ENCODE measurements around the gene FNIP2.

The FNIP2 gene

DNA sequence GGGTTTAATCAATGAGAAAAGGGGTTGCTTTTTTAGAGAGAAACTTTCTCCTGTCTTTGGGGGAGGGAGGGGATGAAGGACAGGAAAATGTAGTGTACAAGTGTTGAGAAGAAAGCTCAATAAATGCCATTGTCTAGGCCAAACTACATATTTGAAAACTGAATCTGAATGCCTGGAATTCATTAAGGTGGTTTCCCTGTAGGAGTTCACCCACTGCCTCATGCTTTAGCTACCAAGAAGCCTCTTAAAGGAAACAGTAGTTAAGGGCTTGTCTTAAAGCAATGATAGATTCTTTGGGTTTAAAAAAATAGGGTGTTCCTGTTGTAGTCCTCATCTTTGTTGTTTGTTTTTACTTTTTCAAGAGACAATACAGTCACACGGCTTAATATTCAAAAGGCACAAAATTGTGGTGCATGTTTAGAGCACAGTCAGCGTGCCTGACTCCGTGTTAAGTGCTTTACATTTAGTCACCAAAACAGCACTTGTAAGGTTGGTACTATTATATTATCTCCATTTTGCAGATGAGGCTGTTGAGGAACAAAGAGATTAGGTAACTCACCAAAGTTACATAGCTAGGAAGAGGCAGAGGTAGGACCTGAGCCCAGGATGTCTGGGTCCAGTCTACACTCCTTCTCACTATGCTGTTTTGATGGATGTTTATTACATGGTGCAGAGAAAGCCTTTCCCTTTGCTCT, 46.0 kb downstream of the FNIP2 start:
- peaks cover 23% of the 10 kb centered on the region for H3K4me1 ChIP-seq (ENCODE audit: control insufficient read depth, insufficient read depth, low read length, unreplicated experiment)
- H3K27ac ChIP-seq (ENCODE audit: low read depth, low read length): no peak overlapping the region
- H3K36me3 ChIP-seq (ENCODE audit: insufficient read depth, low read length): no peaks in the 10 kb centered on the region
- H2AFZ ChIP-seq (ENCODE audit: low read length, unreplicated experiment): no peak overlapping the region
- no peaks in the 10 kb centered on the region for H3K27me3 ChIP-seq (ENCODE audit: insufficient read depth, low read length)
- no peak overlapping the region for H3K4me3 ChIP-seq (ENCODE audit: low read depth, low read length)
- H3K79me2 ChIP-seq (ENCODE audit: control insufficient read depth, insufficient read depth, low read length, unreplicated experiment): peaks cover 31% of the 10 kb centered on the region

DNA sequence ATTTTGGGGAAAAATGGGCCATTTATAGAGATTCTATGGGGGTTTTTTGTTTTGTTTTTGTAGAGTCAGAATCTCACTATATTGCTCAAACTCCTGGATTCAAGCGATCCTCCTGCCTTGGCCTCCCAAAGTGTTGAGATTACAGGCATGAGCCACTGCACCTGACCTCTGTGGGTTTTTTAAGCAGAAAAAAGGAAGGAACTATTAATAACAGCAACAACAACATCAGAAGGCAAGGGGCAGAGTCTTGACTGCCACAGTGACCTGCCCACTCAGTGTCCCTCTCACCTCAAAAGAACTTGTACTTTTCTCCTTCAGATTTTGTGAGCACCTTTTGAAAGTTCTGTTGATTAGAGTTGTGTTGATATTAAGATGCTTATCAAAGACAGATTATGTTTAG, 48.1 kb downstream of the FNIP2 start:
- Histone ChIP-seq H3K79me2 (ENCODE audit: control insufficient read depth, insufficient read depth, low read length, unreplicated experiment) (peaks cover 25% of the 10 kb centered on the region), H3K27me3 (ENCODE audit: insufficient read depth, low read length) (no peaks in the 10 kb centered on the region), H3K4me3 (ENCODE audit: low read depth, low read length) (no peak overlapping the region), H2AFZ (ENCODE audit: low read length, unreplicated experiment) (no peak overlapping the region), H3K27ac (ENCODE audit: low read depth, low read length) (no peak overlapping the region), H3K4me1 (ENCODE audit: control insufficient read depth, insufficient read depth, low read length, unreplicated experiment) (peaks cover 5% of the 10 kb centered on the region), H3K36me3 (ENCODE audit: insufficient read depth, low read length) (no peaks in the 10 kb centered on the region)

DNA sequence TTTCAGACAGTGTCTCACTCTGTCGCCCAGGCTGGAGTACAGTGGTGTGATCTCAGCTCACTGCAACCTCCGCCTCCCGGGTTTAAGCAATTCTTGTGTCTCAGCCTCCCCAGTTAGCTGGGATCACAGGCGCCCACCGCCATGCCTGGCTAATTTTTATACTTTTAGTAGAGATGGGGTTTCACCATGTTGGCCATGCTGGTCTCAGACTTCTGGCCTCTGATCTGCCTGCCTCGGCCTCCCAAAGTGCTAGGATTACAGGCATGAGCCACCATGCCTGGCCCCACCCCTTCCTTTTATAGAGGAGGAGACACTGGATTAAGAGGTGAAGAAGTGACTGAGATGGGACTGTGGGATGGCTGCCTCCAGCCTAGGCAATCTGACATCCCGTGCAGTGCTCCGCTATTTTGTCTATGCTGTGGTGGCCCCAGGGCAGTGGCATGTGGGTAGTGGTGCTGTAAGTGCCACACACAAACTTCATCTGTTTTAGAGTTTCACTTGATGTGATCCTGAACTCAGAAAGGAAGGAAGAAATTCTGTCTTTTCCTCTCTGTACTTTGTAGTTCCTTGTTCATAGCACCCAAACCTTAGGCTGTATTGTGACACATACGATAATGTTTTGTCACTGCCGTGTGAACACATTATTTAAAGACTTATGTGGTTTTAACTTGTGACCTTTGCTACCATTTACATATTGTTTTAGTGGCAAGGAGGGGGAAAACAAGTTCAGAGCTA, 48.9 kb downstream of the FNIP2 start:
- Histone ChIP-seq H3K27me3 (ENCODE audit: insufficient read depth, low read length) (no peaks in the 10 kb centered on the region), H2AFZ (ENCODE audit: low read length, unreplicated experiment) (no peak overlapping the region), H3K4me1 (ENCODE audit: control insufficient read depth, insufficient read depth, low read length, unreplicated experiment) (peaks cover 3% of the 10 kb centered on the region), H3K27ac (ENCODE audit: low read depth, low read length) (no peak overlapping the region), H3K79me2 (ENCODE audit: control insufficient read depth, insufficient read depth, low read length, unreplicated experiment) (peaks cover 17% of the 10 kb centered on the region), H3K36me3 (ENCODE audit: insufficient read depth, low read length) (no peaks in the 10 kb centered on the region), H3K4me3 (ENCODE audit: low read depth, low read length) (no peak overlapping the region)

DNA sequence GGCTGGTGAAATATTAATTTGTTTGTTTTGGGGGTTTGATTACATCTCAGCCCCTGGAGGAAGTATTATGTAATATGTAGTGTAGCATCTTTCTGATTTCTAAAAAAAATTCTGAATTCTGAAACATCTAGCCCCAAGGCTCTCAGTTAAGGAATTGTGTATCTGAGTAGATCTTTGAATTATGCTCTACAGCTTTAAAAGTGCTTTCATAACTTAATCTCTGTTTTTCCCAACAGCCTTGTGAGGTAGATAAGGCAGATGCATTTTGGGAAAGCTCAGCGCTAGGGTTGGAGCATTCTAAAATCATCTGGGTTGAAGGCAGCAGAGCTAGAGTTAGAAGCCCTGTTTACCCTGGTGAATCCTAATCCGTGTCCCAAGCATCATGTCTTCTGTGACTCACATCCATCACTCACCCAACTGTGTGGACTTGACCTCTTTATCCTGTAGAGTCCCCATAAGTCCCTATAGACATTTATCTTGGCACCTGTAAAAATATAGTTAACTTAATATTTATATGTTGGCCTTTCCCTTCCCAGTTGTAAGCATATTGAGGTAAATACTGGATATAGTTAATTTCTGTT, 49.8 kb downstream of the FNIP2 start:
- Histone ChIP-seq H3K4me3 (ENCODE audit: low read depth, low read length) (no peak overlapping the region), H3K27me3 (ENCODE audit: insufficient read depth, low read length) (no peaks in the 10 kb centered on the region), H3K27ac (ENCODE audit: low read depth, low read length) (no peak overlapping the region), H3K4me1 (ENCODE audit: control insufficient read depth, insufficient read depth, low read length, unreplicated experiment) (peaks cover 3% of the 10 kb centered on the region), H2AFZ (ENCODE audit: low read length, unreplicated experiment) (no peak overlapping the region), H3K79me2 (ENCODE audit: control insufficient read depth, insufficient read depth, low read length, unreplicated experiment) (peaks cover 15% of the 10 kb centered on the region), H3K36me3 (ENCODE audit: insufficient read depth, low read length) (no peaks in the 10 kb centered on the region)

DNA sequence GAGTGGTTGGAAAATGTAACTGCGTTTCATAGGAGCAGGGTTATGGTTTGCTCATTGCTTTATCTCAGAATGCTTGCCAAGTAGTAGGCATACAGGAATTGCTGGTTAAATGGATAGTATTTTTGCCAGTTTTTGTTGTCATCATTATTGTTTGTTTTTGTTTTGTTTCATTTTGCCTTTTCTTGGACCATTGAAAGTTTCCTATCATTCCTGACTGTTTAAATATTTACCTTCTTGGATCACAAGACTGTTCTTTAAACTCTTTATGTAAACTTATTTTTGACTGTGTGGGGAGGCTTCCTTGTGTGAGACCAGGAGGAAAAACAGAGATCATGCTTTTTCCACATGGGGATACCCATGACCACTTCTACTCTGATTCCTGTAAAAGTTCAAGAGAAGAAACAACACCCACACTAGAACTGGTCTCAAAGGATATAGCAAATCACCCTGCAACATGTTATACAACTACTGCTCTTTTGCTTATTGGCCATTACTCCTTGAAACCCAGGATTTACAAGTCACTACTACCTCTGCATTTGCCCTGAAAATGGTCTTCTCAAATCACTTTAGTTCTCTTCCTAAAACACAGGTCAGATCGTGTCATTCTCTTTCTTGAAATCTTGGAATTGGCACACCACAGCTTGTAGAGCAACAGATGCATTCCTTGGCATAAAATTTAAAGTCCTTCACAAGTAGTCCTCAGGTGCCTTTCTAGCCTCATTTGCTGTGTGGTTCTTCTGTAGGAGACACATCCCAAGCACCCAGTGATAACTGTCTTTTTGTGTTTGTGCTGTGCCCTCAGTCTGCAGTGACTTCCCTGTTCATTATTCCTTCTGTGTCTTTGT, 51.3 kb downstream of the FNIP2 start:
- Histone ChIP-seq H3K36me3 (ENCODE audit: insufficient read depth, low read length) (no peaks in the 10 kb centered on the region), H3K27ac (ENCODE audit: low read depth, low read length) (no peak overlapping the region), H3K4me3 (ENCODE audit: low read depth, low read length) (no peak overlapping the region), H3K4me1 (ENCODE audit: control insufficient read depth, insufficient read depth, low read length, unreplicated experiment) (no peaks in the 10 kb centered on the region), H2AFZ (ENCODE audit: low read length, unreplicated experiment) (no peak overlapping the region), H3K27me3 (ENCODE audit: insufficient read depth, low read length) (no peaks in the 10 kb centered on the region), H3K79me2 (ENCODE audit: control insufficient read depth, insufficient read depth, low read length, unreplicated experiment) (peaks cover 16% of the 10 kb centered on the region)

DNA sequence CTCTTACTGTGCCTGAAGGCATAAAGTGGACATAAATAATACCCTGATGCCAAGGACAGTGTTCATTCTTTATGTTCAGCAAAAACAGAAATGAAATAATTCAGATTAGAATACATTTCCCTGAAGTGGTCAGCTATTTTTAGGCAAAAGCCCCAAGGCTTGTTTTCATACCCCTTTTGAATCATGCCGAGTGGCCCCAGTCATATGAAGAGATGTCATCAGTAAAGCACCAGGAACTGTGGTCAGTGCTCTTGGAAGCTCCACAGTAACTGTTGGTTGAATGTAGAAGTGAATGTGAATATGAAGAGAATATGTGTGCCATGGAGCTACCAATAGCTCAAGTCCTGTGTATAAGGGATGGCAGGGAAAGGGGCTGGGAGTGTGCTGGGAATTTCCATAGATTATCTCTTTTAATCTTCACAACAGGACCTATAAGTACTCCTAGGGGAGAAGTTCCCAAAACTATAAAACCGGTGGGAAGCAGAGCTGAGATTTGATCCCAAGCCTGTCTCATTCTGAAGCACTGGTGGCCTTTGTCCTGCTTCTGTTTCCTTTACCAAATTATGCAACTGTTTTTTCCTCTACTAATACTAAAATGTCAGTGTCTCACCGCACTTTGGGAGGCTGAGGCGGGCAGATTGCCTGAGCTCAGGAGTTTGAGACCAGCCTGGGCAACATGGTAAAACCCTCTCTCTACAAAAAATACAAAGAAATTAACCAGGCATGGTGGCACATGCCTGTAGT, 52.6 kb downstream of the FNIP2 start:
- Histone ChIP-seq H3K27me3 (ENCODE audit: insufficient read depth, low read length) (no peaks in the 10 kb centered on the region), H2AFZ (ENCODE audit: low read length, unreplicated experiment) (no peak overlapping the region), H3K36me3 (ENCODE audit: insufficient read depth, low read length) (no peaks in the 10 kb centered on the region), H3K4me3 (ENCODE audit: low read depth, low read length) (no peak overlapping the region), H3K4me1 (ENCODE audit: control insufficient read depth, insufficient read depth, low read length, unreplicated experiment) (no peaks in the 10 kb centered on the region), H3K79me2 (ENCODE audit: control insufficient read depth, insufficient read depth, low read length, unreplicated experiment) (peaks cover 15% of the 10 kb centered on the region), H3K27ac (ENCODE audit: low read depth, low read length) (no peak overlapping the region)

DNA sequence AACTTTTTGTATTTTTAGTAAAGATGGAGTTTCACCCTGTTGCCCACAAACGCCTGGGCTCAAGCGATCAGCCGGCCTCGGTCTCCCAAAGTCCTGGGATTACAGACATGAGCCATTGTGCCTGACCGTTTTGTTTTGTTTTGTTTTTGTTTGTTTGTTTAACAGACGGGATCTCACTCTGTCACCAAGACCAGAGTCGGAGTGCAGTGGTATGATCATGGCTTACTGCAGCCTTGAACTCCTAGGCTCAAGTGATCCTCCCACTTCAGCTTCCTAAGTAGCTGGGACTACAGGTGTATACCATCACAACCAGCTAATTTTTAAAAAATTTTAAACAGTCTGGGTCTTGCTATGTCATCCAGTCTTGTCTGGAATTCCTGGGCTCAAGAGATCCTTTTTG, 53.5 kb downstream of the FNIP2 start:
- Histone ChIP-seq H3K36me3 (ENCODE audit: insufficient read depth, low read length) (no peaks in the 10 kb centered on the region), H3K27ac (ENCODE audit: low read depth, low read length) (no peak overlapping the region), H3K4me1 (ENCODE audit: control insufficient read depth, insufficient read depth, low read length, unreplicated experiment) (no peaks in the 10 kb centered on the region), H3K27me3 (ENCODE audit: insufficient read depth, low read length) (no peaks in the 10 kb centered on the region), H3K79me2 (ENCODE audit: control insufficient read depth, insufficient read depth, low read length, unreplicated experiment) (peaks cover 13% of the 10 kb centered on the region), H2AFZ (ENCODE audit: low read length, unreplicated experiment) (no peak overlapping the region), H3K4me3 (ENCODE audit: low read depth, low read length) (no peak overlapping the region)

DNA sequence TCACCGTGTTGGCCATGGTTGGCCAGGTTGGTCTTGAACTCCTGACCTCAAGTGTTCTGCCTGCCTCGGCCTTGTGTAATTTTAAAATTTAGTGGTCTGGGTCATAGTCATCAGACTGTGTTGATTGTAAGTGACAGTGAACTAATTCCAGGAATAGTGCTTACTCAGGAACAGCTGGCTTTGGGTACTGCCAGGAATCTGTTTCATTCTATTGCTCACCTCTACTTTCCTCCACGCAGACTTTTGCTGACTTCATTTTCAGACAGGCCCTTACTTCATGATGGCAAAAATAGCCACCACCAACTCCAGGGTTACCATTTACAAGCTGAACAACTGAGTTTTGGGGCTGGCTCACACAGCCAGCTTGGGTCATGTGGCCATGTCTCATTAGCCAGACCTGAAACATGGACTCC, 54.6 kb downstream of the FNIP2 start:
- peaks cover 13% of the 10 kb centered on the region for H3K79me2 ChIP-seq (ENCODE audit: control insufficient read depth, insufficient read depth, low read length, unreplicated experiment)
- H2AFZ ChIP-seq (ENCODE audit: low read length, unreplicated experiment): no peak overlapping the region
- no peaks in the 10 kb centered on the region for H3K36me3 ChIP-seq (ENCODE audit: insufficient read depth, low read length)
- H3K4me1 ChIP-seq (ENCODE audit: control insufficient read depth, insufficient read depth, low read length, unreplicated experiment): no peaks in the 10 kb centered on the region
- no peaks in the 10 kb centered on the region for H3K27me3 ChIP-seq (ENCODE audit: insufficient read depth, low read length)
- no peak overlapping the region for H3K4me3 ChIP-seq (ENCODE audit: low read depth, low read length)
- no peak overlapping the region for H3K27ac ChIP-seq (ENCODE audit: low read depth, low read length)

DNA sequence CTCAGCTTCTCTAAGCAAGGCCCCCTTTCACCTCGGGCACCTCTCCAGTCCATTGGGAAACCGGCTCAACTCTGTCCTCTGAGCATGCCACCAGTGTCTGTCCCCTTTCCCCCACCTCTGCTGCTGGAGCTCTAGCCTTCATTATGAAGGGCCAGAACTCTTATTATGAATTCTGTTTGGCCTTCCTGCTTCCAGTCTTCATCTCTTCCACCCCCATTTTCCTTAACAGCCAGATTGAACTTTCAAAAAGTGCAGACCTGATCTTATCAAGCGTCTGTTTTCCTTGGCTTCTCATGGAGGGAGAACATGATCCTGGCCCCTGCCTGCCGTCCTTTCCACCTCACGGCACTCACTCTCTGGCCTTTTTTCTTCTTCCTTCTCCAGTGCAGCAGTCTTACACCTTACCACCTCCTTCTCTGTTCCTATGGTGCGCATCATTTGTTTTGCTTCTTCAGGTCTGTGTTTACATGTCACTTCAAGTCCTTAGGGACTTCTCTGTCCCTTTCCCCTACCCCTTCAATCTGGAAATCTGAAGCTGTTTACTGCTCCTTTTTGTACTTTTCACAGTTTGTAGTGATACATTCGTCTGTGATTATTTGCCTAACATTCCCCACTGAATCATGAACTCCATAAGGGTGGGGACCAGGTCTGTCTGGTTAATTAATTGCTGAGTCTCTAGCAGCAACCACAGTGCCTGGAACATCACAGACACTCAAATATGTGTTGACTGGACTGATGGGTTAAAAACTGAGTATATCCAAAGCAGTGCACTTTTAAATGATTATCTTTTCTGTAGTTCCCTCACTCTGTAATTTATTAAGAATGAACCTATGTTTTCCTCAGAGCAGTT, 55.8 kb downstream of the FNIP2 start:
- peaks cover 10% of the 10 kb centered on the region for H3K79me2 ChIP-seq (ENCODE audit: control insufficient read depth, insufficient read depth, low read length, unreplicated experiment)
- no peaks in the 10 kb centered on the region for H3K27me3 ChIP-seq (ENCODE audit: insufficient read depth, low read length)
- no peak overlapping the region for H2AFZ ChIP-seq (ENCODE audit: low read length, unreplicated experiment)
- no peaks in the 10 kb centered on the region for H3K4me1 ChIP-seq (ENCODE audit: control insufficient read depth, insufficient read depth, low read length, unreplicated experiment)
- no peaks in the 10 kb centered on the region for H3K36me3 ChIP-seq (ENCODE audit: insufficient read depth, low read length)
- no peak overlapping the region for H3K4me3 ChIP-seq (ENCODE audit: low read depth, low read length)
- no peak overlapping the region for H3K27ac ChIP-seq (ENCODE audit: low read depth, low read length)
